SH-SY5Y (cell line): ENCODE results near the gene PCNT.

Source experiments
- GATA2 ChIP-seq: IDR thresholded peaks from 2 replicates; pipeline ENCODE4 v1.6.1; 2011; ENCODE audit warnings: mild to moderate bottlenecking, low read depth, low read length
- GATA3 ChIP-seq: IDR thresholded peaks from 2 replicates; pipeline ENCODE4 v1.6.1; 2011; ENCODE audit warnings: low read depth, mild to moderate bottlenecking, low read length, moderate library complexity

- TF ChIP-seq GATA2 (no peak), GATA3 (no peak)
Measured at GRCh38 chr21:46431448-46431847, 107.5 kb downstream of the PCNT start.
